SIG-M5 treated with dmso at 0.1 percent for 504 hours (cell line): ENCODE results near the gene OSBPL3.

ENCODE experiments used
- DNase-seq: peaks from one replicate; lab custom pipeline; 2025; ENCODE audit not compliant: unreplicated experiment; lab: John Stamatoyannopoulos, UW

OSBPL3 gene

GRCh38 chr7:24871770-24872169 is 108.2 kb downstream of the OSBPL3 start:
- DNase-seq: peak; percentile 22

GRCh38 chr7:24870766-24871165 is 109.2 kb downstream of the OSBPL3 start:
- no peak for DNase-seq

GRCh38 chr7:24869572-24869971 is 110.4 kb downstream of the OSBPL3 start:
- DNase-seq: no peak

- no peak for DNase-seq
Measured at GRCh38 chr7:24868741-24869140, 111.2 kb downstream of the OSBPL3 start.

- no peak for DNase-seq
Measured at GRCh38 chr7:24866004-24866615, 113.9 kb downstream of the OSBPL3 start.

GRCh38 chr7:24864214-24864817 is 115.7 kb downstream of the OSBPL3 start:
- no peak for DNase-seq

- peak; percentile 38 for DNase-seq
Measured at GRCh38 chr7:24863626-24864025, 116.4 kb downstream of the OSBPL3 start.

- DNase-seq: no peak
Measured at GRCh38 chr7:24862461-24862860, 117.5 kb downstream of the OSBPL3 start.

GRCh38 chr7:24861336-24861735 is 118.6 kb downstream of the OSBPL3 start:
- DNase-seq: no peak

- DNase-seq: no peak
Measured at GRCh38 chr7:24860611-24861010, 119.4 kb downstream of the OSBPL3 start.

- no peak for DNase-seq
Measured at GRCh38 chr7:24858108-24858977, 121.6 kb downstream of the OSBPL3 start.

GRCh38 chr7:24857623-24858022 is 122.4 kb downstream of the OSBPL3 start:
- no peak for DNase-seq

- no peak for DNase-seq
Measured at GRCh38 chr7:24854866-24855265, 125.1 kb downstream of the OSBPL3 start.

- no peak for DNase-seq
Measured at GRCh38 chr7:24851786-24852185, 128.2 kb downstream of the OSBPL3 start.

- DNase-seq: no peak
Measured at GRCh38 chr7:24848878-24849277, 131.1 kb downstream of the OSBPL3 start.

- DNase-seq: no peak
Measured at GRCh38 chr7:24847754-24848153, 132.2 kb downstream of the OSBPL3 start.

GRCh38 chr7:24843821-24844434 is 136.1 kb downstream of the OSBPL3 start:
- DNase-seq: no peak

- DNase-seq: no peak
Measured at GRCh38 chr7:24842449-24843241, 137.3 kb downstream of the OSBPL3 start.

GRCh38 chr7:24842029-24842428 is 137.9 kb downstream of the OSBPL3 start:
- no peak for DNase-seq

GRCh38 chr7:24840563-24840962 is 139.4 kb downstream of the OSBPL3 start:
- DNase-seq: no peak

- no peak for DNase-seq
Measured at GRCh38 chr7:24836084-24836483, 143.9 kb downstream of the OSBPL3 start.
